GM18909 (cell line): ENCODE results near the gene BORCS5.
"Not testable (repeated sequence)": the region's sequence is repeated elsewhere in the genome, so short reads cannot be mapped to it uniquely, and the experiment has no call there.

Source experiments
- ATAC-seq: cut with Tn5 transposase; IDR thresholded peaks from one replicate; pipeline ENCODE4 v1.9.1; 2021; ENCODE audit warnings: mild to moderate bottlenecking; ENCODE audit not compliant: unreplicated experiment, poor library complexity

BORCS5 gene

DNA sequence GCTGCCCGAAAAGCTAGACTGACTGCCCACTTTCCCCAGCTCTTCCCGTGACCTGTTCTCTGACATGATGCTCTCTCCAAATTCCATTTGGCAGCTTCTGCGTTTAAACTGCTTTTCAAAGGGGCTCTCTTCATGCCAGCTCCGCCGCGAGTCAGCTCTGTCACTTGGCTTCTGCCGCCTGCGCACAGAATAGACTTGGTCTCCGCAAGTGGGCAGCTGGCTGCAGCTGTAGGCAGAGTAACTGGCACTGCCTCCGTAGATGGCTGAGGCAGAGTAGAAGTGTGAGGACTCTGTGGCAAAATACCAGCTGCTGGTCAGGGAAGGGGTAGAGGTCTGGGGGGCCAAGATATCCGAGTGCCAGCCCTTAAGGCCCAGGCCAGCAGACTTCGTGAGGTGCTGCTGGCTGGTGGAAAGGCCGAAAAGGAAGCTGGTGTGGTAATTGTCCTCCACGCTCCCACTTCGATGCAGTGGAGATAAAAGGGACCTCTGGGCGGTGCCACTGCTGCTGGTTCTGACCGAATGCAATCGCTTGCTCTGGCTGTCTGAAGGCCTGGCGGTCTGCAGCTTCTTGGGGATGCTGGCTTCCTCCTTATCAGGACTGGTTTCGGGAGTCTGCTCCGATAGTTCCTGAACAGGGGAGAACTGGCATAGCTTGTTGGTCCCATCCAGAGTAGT, 120.1 kb downstream of the BORCS5 start:
- ATAC-seq, result no peak

DNA sequence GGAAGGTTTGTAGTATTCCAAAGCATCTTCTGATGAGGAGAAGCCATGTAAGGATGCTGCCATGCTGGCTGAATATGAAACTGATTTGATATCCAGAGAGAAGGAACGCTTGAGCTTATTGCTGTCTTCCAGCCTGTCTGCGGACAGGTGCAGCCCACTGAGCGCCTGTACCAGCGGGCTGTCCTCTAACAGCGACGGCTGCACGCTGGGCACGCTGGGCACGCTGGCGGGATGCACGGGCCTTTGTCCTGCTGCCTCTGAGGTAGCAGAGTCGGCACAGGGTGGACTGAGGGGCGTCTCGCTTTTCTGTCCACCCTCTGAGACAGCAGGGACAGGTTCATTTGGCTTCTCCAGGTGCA, 120.6 kb downstream of the BORCS5 start:
- no peak for ATAC-seq

- ATAC-seq, result no peak
Observed at GRCh38 chr12:12480074-12480473, 123.2 kb downstream of the BORCS5 start.

DNA sequence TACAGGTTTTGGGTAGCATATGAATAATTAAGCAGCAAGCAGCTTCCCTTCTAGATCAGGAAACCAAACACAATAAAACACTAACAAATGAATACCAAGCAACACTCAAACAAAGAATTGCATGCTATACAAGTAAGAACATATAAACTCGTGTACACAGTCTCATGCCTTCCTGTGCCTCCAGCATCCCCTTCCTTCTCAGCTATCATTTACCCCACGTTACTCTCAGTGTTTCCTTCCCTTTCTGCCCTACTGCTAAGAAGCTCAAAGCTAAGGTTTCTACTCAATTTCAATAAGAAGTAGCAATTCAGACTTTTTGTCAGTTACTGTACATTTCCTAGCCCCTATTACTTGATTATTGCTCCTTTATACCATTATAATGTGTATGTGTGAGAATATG, 124.8 kb downstream of the BORCS5 start:
- no peak for ATAC-seq

GRCh38 chr12:12482150-12482761, 125.4 kb downstream of the BORCS5 start:
- no peak for ATAC-seq

GRCh38 chr12:12482959-12483358, 126.1 kb downstream of the BORCS5 start:
- no peak for ATAC-seq

DNA sequence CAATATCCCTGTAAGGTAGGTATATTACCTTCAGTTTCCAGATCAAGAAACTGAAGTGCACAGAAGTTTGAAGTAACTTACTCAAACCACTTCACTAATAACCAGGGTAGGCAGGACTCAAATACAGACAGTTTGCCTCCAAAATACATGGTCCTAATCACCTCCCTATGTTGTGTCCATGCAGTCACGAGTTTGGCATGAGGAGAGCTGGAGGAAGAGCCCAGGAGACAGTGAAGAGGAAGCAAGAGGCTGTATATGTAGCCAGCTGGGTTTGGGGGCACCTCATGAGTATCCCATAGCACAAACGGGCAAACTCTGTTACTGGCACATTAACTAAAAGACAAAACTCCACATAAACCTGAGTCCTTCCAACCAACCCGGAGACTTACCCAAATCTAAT, 126.6 kb downstream of the BORCS5 start:
- no peak for ATAC-seq

DNA sequence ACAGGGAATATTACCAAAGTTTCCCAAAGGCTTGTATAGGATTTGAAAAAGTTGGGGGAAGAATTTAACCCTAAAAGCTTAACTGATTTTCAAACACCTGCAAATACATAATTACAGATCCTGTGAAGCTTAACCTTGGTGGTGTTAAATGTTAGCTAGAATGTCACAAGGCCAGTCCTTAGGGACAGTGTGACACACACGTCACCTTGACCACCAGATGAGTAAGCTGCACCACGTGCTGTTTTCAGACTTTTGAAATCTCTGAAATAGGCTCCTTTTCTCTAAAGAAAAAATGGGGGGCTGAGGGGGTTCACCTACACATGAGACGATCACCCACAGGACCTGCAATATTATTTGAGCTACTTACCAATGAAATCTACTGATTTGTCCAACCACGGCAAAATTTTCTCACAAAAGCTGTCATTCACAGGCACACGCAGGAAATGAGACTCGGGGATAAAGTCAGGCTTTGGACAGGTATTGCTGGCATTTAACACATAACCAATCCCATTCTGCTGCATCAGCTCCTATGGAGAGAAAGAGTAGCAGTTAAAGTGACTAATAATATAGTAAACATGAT, 129.9 kb downstream of the BORCS5 start:
- ATAC-seq, result peak; percentile 86

DNA sequence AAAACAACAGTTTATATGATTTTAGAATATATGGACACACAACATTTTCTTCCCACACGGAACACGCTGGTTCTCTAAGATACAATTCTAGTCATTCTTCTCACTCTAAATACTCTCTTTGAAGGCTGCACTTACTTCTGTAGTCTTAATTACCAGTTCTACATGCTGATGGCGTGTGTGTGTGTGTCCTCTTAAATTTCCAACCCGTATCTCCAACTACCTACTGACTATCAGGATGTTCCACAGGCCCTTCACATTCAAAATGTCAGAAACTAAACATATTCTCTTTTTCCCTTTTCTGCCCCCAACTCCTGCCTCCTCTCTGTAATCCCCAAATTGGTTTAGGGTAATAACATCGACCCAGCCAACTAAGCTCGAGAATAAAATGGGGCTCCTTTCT, 130.6 kb downstream of the BORCS5 start:
- ATAC-seq, result no peak

- ATAC-seq, result no peak
Observed at GRCh38 chr12:12488296-12488695, 131.4 kb downstream of the BORCS5 start.

DNA sequence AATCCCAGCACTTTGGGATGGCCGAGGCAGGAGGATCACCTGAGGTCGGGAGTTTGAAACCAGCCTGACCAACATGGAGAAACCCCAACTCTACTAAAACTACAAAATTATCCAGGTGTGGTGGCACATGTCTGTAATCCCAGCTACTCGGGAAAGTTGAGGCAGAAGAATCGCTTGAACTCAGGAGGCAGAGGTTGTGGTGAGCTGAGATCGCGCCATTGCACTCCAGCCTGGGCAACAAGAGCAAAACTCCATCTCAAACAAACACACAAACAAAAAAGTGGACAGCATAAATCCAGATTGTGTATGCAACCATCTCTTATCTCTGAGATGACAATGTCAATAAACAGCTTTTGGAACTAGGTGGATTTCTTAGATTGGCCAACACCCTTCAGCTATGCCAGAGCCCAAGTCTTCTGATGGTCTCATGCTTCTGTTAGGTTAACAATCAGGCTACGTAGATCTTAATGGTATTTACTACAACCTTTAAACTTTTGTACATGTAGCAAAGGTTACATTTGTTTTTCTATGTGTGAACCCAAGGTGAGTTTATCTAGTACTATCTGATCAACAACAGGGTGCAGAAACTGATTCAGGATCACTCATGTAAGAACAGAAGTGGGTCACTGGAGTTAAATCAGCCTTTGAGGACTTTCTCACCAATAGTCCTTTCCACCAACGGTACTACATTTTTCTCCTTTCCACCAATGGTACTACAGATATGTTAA, 132.1 kb downstream of the BORCS5 start:
- ATAC-seq, result no peak

DNA sequence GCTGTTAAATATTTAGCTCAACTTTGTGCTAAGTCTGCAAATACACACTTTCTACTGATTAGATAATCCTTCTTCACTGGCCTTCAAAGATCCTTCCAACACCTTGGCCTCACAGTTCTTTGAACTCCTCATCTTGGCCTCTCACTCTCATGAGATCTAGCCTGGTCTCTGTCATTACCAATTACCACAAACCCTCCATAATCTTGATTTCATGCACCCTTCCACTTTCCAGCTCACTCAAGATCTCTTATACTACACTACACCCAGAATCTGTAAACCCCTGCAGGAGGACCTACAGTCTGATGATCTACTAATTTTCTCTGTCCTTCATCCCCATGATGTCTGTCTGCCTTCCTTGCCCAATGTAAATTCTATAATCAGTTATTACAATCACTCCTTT, 134.7 kb downstream of the BORCS5 start:
- ATAC-seq, result no peak

DNA sequence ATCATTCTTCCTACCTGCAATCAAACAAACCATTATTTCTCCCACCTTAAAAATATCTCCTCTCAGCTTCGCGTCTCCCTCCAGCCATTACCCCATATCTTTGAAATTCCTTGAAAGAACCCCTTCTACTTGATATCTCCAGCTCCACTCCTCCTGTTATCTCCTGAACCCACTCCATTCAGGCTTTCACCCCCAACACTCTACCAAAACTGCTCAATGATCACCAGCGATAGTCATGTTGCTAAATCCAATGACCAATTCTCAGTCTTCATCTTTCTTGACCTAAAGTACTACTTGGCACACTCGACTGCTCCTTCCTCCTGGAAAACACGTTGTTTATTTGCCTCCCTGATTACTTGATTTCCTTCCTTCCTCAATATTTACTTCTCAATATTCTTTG, 135.7 kb downstream of the BORCS5 start:
- ATAC-seq, result no peak

DNA sequence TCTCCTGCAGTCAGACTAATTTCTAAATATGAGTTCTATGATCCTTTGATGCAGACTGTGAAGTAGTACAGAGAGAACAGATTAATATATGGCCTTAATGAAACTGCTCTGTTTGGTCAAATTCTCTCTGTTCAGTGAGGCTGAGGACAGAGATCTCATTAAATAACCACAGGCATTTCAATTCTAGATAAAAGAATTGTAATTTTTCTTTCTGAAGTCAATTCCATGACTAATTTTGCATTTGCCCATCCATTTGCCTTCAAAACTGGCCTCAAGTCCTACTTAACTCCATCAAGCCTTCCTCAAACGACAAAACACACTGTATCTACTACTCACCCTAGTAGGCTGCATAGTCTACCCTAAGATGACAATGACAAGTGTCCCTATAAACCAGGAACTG, 138.7 kb downstream of the BORCS5 start:
- no peak for ATAC-seq

DNA sequence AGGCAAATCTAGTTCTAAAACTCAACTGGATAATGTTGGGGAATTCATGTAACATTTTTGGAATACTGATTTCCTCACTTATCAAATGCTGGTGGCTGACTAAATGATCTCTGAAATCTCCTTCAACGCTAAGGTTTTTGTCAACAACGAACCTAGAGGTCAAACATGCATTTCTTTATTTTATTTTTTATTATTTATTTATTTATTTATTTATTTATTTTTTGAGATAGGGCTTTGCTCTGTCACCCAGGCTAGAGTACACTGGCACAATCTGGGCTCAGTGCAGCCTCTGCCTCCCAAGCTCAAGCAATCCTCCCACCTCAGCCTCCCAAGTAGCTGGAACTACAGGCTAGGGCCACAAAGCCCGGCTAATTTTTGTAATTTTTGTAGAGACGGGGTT, 141.3 kb downstream of the BORCS5 start:
- ATAC-seq, result no peak

GRCh38 chr12:12499909-12500604, 143.2 kb downstream of the BORCS5 start:
- no peak for ATAC-seq

DNA sequence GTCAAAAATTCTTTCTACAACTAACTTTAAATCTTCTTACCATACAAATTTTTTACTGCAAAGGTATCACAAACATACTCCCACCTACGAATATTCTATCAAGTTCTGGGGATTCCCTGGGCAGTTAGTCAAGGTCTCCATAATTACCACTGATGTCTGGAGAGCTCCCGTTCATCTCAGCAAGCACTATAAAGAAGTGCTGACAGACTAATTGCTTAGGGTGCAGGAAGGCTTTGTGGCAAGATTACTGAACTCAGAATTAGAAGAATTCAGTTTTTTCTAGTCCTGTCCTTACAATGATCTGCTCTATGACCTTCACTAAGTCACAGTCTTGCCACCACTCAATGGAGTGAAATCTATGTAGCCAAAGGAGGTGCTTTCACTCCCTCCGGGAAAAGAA, 144.2 kb downstream of the BORCS5 start:
- ATAC-seq, result no peak

GRCh38 chr12:12502130-12502814, 145.4 kb downstream of the BORCS5 start:
- not testable (repeated sequence) for ATAC-seq

- no peak for ATAC-seq
Observed at GRCh38 chr12:12502815-12503151, 145.9 kb downstream of the BORCS5 start.

- no peak for ATAC-seq
Observed at GRCh38 chr12:12503384-12504078, 146.7 kb downstream of the BORCS5 start.
